Osteoblast (primary cell): ENCODE measurements around the gene CDH18. TPM values are rescaled to one million over a fixed set of nuclear protein-coding genes. Genes with fewer than 3 reads are reported as not detected.

Source experiments
- DNase-seq: peaks from one replicate; pipeline ENCODE4 v3.0.0; 2011; ENCODE audit warnings: low spot score, mixed read lengths; ENCODE audit not compliant: insufficient read length; ENCODE audit errors: missing footprints
- H2AFZ ChIP-seq: 2 replicates; pipeline ENCODE4 v1.6.0; 2011; ENCODE audit warnings: mild to moderate bottlenecking, low read length
- H3K27ac ChIP-seq: 2 replicates; pipeline ENCODE4 v1.5.1; 2011; ENCODE audit warnings: mild to moderate bottlenecking, low read depth, low read length, moderate library complexity
- H3K27me3 ChIP-seq: 2 replicates; pipeline ENCODE4 v1.6.0; 2012; ENCODE audit warnings: mild to moderate bottlenecking, control low read depth, inconsistent platforms, low read length, moderate library complexity; ENCODE audit not compliant: insufficient read depth
- H3K36me3 ChIP-seq: 2 replicates; pipeline ENCODE4 v1.5.1; 2011; ENCODE audit warnings: mild to moderate bottlenecking, low read length, control low read depth, moderate library complexity; ENCODE audit not compliant: insufficient read depth
- H3K4me1 ChIP-seq: 2 replicates; pipeline ENCODE4 v1.5.1; 2011; ENCODE audit warnings: mild to moderate bottlenecking, low read length, control low read depth, moderate library complexity; ENCODE audit not compliant: insufficient read depth
- H3K4me2 ChIP-seq: 2 replicates; pipeline ENCODE4 v1.6.0; 2011; ENCODE audit warnings: mild to moderate bottlenecking, low read length; ENCODE audit not compliant: insufficient read depth
- H3K4me3 ChIP-seq: fragments of 200-600 bp; sonication (generic); 3 replicates; pipeline ENCODE4 v1.5.1; 2012; ENCODE audit warnings: mild to moderate bottlenecking, low read length, inconsistent platforms; ENCODE audit not compliant: insufficient read depth
- H3K79me2 ChIP-seq: 2 replicates; pipeline ENCODE4 v1.6.0; 2012; ENCODE audit warnings: mild to moderate bottlenecking, low read length, control low read depth, inconsistent platforms; ENCODE audit not compliant: insufficient read depth
- H3K9me3 ChIP-seq: 2 replicates; pipeline ENCODE4 v1.5.1; 2011; ENCODE audit warnings: low read depth, low read length, control low read depth
- H4K20me1 ChIP-seq: 2 replicates; pipeline ENCODE4 v1.6.0; 2012; ENCODE audit warnings: mild to moderate bottlenecking, low read length, control low read depth; ENCODE audit not compliant: insufficient read depth
- total RNA-seq: library from RNA; depleted of rRNA; stranded (reverse); fragments of >200 nt; gene quantifications from 2 replicates; pipeline ENCODE4 v1.2.3, GENCODE V29; 2012
- TF ChIP-seq, protein P1 (sequence below): IDR thresholded peaks from 2 replicates; pipeline ENCODE4 v1.5.1; 2011; ENCODE audit warnings: mild to moderate bottlenecking, low read depth, low read length, moderate library complexity; ENCODE audit errors: extremely low read depth

CDH18 gene
- total RNA-seq, 1 donor = 0.36 TPM

DNA sequence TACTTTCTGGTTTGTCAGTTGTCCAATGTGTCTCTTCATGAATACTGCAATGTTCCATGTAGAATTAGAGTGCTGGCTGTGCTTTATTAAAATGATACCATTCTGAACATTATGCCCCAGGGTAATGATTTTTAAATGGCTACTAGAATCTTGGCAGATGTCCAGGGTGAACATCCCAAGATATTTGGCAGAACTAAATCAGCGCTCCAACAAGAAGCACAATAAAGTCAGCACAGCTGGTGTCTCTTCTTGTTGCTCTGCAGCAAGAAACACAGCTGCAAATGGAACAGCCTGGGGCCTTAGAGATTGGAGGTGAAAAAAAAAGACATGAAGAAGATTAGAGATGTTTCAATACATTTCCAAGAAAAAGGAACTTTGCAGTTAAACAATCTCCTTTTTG, 248.3 kb downstream of the CDH18 start:
- Histone ChIP-seq H2AFZ (no peak overlapping the region), H3K27ac (no peak overlapping the region), H3K36me3 (no peaks in the 10 kb centered on the region), H3K9me3 (no peaks in the 10 kb centered on the region), H3K4me1 (no peaks in the 10 kb centered on the region), H4K20me1 (no peaks in the 10 kb centered on the region), H3K27me3 (no peaks in the 10 kb centered on the region), H3K4me3 (no peak overlapping the region), H3K4me2 (no peak overlapping the region), H3K79me2 (no peaks in the 10 kb centered on the region)
- no peak for DNase-seq
- TF ChIP-seq, protein P1, sequence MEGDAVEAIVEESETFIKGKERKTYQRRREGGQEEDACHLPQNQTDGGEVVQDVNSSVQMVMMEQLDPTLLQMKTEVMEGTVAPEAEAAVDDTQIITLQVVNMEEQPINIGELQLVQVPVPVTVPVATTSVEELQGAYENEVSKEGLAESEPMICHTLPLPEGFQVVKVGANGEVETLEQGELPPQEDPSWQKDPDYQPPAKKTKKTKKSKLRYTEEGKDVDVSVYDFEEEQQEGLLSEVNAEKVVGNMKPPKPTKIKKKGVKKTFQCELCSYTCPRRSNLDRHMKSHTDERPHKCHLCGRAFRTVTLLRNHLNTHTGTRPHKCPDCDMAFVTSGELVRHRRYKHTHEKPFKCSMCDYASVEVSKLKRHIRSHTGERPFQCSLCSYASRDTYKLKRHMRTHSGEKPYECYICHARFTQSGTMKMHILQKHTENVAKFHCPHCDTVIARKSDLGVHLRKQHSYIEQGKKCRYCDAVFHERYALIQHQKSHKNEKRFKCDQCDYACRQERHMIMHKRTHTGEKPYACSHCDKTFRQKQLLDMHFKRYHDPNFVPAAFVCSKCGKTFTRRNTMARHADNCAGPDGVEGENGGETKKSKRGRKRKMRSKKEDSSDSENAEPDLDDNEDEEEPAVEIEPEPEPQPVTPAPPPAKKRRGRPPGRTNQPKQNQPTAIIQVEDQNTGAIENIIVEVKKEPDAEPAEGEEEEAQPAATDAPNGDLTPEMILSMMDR = no peak

DNA sequence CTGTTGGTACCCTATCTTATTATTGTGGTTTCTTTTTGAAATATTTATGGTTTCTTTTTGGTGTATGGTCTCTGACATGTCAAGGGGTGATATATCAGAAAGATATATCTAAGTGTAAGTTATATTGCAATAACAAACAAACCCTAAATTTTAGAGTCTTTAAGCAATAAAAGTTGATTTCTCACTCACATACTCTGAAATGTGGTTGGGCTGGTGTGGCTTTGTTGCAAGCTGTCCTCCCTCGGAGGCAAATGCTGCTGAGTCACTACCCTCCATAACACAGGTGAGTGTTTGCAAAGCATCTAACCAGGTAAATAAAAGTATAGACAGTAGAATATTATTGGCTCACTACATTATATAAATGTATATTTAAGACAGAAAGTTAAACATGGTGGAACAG, 253.2 kb downstream of the CDH18 start:
- Histone ChIP-seq H3K27ac (no peak overlapping the region), H3K4me3 (no peak overlapping the region), H3K4me2 (no peak overlapping the region), H3K4me1 (no peaks in the 10 kb centered on the region), H3K27me3 (no peaks in the 10 kb centered on the region), H2AFZ (no peak overlapping the region), H3K9me3 (no peaks in the 10 kb centered on the region), H4K20me1 (no peaks in the 10 kb centered on the region), H3K79me2 (no peaks in the 10 kb centered on the region), H3K36me3 (no peaks in the 10 kb centered on the region)
- no peak for DNase-seq
- TF ChIP-seq, protein P1 = no peak

DNA sequence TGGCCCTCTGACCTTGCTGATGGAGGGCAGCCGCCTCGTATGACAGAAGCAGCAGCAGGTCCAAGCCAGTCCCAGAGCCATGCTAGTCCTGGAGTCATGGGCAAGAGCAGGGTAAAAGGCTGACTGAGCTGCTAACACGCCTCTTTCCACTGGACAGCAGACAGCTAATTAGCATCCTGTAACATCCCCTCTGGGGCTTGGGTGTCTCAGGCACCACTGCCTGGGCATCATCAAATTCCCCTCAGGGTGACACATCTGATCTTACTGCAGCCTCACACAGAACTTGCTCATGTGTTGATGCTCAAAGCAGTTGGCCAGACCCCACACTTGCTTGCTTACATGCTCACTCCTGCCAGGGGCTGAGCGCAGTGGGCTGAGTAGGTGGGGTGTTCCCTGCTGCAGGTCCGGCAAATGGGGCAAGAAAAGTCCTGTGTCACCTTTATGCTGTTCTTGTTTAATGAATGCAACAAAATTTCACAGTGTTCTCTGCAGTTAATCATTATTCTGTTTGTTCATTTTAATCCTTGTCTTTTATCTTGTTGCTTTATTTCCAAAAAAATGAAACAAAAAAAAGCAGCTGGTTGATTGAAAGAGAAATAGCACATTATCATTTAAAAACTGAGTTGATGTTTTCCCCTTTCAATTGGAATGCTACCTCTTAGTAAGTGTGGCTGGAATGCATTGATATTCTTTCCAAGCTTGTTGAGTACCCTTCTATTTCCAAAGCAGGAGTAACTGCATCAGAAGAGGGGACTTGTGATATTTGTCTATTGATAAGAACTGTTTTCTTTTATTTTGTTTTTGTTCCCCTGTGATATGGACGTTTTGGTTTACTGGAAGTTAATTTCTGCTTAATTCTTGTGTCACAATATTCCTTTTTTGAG, 254.1 kb downstream of the CDH18 start:
- Histone ChIP-seq H3K79me2 (no peaks in the 10 kb centered on the region), H2AFZ (no peak overlapping the region), H3K27ac (no peak overlapping the region), H3K4me1 (no peaks in the 10 kb centered on the region), H3K27me3 (no peaks in the 10 kb centered on the region), H3K36me3 (no peaks in the 10 kb centered on the region), H3K9me3 (no peaks in the 10 kb centered on the region), H3K4me2 (no peak overlapping the region), H3K4me3 (no peak overlapping the region), H4K20me1 (no peaks in the 10 kb centered on the region)
- DNase-seq = no peak
- TF ChIP-seq, protein P1 = no peak

DNA sequence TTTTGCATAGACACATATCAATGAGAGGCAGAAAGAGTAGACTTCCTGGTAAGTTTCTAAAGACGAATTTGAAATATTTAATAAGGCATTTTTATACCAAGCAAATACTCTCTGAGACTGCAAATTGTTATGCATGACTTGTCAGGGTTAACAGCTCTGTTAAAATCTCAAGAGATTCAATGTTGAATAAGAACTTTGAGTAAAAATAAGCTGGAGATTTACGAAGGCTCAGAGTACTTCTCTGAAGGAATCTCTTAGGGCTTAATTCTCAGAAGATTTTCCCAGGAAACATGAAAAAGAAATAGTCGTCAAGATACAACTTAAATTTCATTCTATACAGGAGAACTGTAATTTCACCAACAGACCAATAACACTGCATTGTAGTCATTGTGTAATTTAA, 259.4 kb downstream of the CDH18 start:
- Histone ChIP-seq H3K27ac (no peak overlapping the region), H3K4me1 (no peaks in the 10 kb centered on the region), H3K4me3 (no peak overlapping the region), H3K4me2 (no peak overlapping the region), H3K27me3 (no peaks in the 10 kb centered on the region), H3K79me2 (no peaks in the 10 kb centered on the region), H2AFZ (no peak overlapping the region), H4K20me1 (no peaks in the 10 kb centered on the region), H3K9me3 (no peaks in the 10 kb centered on the region), H3K36me3 (no peaks in the 10 kb centered on the region)
- no peak for DNase-seq
- TF ChIP-seq, protein P1 = no peak
